RKO (cell line): ENCODE results near the gene TNPO3.
"Not testable (repeated sequence)": the region's sequence is repeated elsewhere in the genome, so short reads cannot be mapped to it uniquely, and the experiment has no call there.

Experiments used
- DNase-seq: peaks from one replicate; pipeline ENCODE4 v3.0.0-alpha.2; 2016; ENCODE audit warnings: low spot score

The TNPO3 gene

GRCh38 chr7:128921866-128922440 is 133.0 kb downstream of the TNPO3 start:
- DNase-seq: no peak

- DNase-seq: no peak
Measured at GRCh38 chr7:128920913-128921582, 133.9 kb downstream of the TNPO3 start.

- no peak for DNase-seq
Measured at GRCh38 chr7:128919881-128920799, 134.8 kb downstream of the TNPO3 start.

DNA sequence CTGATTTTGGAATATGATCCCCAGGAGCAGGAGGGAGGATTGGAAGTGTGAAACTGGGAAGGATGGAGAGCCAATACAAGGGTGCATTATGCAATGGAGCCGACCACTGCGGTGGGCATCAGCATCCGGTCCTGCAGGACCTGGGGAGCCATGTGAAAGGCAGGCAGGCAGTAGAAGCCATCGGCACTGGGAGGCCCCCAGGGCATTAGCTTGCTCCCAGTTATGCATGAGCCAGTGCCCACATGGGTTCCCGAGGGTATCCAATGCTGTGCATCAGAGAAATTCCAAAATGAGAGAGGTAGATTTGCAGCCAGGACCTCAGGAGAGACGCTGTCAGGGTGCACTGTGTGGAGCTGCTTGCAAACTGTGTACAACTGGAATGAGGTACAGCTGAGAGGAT is 135.7 kb downstream of the TNPO3 start:
- no peak for DNase-seq

DNA sequence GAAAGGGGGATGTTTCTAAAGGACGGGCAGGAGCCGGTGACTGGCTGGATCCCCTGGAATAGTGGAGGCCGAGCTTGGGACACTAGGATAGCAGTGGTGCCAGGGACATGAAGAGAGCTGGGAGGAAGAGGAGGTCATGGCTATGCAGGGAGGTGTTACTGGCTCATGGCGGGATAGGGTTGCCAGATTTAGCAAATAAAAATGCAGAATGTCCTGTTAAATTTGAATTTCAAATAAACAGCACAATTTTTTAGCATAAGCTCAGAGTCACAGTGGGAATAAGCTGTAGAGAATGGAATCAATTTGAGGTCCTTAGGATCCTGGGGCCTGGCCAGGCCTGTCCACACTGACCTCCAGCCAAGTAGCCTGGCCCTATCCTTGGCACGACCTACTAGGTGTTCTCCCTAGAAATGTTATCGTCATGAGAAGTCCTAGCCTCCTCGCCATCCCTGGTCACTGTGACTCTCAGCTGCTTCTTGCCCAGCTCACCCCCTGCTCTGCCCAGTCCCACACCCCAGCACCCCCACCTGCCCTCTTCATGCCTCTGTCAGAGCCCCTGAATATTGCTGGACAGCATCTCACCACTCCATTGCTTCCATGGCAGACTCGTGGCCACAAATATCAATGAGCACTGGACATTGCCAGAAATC is 136.8 kb downstream of the TNPO3 start:
- no peak for DNase-seq

DNA sequence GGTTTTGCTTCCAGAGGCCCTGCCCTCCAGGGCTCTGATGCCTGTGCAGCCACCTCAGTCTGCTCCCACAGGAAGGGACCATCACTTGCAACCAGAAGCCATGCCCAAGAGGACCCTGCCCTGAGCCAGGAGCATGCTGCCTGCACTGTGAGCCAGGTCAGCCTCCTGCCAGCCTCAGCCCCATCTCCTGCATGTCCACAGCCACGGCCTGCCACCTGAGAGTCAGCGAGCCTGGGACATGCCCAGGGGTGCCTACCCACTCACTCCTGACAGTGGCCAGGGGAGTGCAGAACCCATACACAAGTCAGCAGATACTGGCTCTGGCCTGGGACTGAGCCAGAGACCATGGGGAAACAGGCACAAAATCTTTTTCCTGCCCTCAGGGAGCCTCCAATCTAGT is 137.8 kb downstream of the TNPO3 start:
- no peak for DNase-seq

- DNase-seq: no peak
Measured at GRCh38 chr7:128916643-128916915, 138.3 kb downstream of the TNPO3 start.

DNA sequence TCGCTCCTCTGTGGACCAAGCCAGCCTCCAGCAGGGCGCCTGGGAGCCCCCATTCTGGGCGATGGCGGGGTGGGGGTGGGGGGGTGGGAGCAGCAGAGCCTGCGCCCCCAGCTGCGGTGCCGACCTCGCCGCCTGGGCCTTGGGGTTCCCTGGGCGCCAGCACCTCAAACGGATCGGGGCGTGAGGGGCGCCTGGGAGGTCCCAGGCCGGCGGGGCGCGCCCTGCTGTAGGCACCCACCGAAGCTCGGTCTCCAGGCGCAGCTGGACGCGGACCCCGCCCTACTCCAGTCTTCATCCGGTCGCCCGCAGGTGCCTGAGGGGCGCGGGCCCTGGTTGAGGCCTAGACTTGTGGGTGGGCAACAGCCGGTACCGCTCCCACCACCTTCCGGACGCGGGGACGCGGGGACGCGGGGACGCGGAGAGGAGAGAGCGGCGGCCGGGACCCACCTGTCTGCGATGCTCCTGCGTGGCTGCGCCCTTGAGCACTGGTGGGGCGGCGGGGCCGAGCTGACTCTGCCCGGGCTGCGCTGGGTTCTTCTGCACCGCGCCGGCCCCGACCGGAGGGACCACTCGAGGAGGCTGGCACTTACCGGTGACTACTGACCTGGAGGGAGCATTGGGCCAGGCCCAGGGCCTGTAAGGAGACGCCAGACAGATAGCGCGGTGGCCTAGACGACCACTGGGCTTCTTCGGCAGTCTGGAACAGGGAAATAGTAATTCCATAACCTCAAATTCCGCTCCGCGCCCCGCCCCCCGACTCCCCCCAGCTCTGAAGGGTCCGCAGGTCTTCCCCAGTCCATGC is 138.9 kb downstream of the TNPO3 start:
- DNase-seq: no peak

- no peak for DNase-seq
Measured at GRCh38 chr7:128915271-128915819, 139.6 kb downstream of the TNPO3 start.

- DNase-seq: no peak
Measured at GRCh38 chr7:128914566-128915151, 140.3 kb downstream of the TNPO3 start.

GRCh38 chr7:128913870-128914565 is 140.9 kb downstream of the TNPO3 start:
- DNase-seq: no peak

GRCh38 chr7:128912709-128913495 is 142.0 kb downstream of the TNPO3 start:
- not testable (repeated sequence) for DNase-seq

GRCh38 chr7:128912281-128912680 is 142.6 kb downstream of the TNPO3 start:
- DNase-seq: no peak

DNA sequence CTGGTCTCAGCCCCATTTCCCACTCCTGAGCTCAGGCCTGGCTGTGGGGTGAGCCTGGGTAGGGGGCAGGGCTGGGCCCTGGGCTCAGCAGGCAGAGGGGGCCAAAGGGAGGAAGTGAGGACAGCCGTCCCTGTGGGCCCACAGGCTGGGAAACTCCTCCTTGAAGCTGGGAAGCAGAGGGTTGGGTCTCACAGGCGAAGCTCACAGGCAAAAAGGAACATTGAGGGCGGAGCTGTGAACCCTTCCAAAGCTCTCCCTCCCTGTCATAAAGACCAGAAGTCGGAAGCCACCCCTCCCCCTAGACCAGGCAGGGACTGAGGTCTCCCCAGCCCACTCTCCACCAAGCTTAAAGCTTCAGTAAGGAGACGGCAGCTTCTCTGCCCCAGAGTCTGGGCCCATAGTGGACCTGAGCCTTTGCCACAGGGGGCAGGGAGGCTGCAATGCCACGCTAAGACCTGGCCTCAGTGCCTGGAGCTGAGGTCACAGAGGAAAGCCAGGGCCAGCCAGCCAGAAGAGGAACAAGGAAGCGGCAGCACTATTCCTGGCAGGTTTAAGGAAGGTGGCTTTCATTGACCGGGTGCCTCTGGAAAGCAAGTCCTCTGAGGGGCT is 143.4 kb downstream of the TNPO3 start:
- DNase-seq: no peak

- no peak for DNase-seq
Measured at GRCh38 chr7:128910569-128910945, 144.4 kb downstream of the TNPO3 start, which contains the start of gene KCP. Gene KCP, minus strand, starts transcription at chr7:128910709. Its CDS starts 33 bp downstream, at chr7:128910676.

DNA sequence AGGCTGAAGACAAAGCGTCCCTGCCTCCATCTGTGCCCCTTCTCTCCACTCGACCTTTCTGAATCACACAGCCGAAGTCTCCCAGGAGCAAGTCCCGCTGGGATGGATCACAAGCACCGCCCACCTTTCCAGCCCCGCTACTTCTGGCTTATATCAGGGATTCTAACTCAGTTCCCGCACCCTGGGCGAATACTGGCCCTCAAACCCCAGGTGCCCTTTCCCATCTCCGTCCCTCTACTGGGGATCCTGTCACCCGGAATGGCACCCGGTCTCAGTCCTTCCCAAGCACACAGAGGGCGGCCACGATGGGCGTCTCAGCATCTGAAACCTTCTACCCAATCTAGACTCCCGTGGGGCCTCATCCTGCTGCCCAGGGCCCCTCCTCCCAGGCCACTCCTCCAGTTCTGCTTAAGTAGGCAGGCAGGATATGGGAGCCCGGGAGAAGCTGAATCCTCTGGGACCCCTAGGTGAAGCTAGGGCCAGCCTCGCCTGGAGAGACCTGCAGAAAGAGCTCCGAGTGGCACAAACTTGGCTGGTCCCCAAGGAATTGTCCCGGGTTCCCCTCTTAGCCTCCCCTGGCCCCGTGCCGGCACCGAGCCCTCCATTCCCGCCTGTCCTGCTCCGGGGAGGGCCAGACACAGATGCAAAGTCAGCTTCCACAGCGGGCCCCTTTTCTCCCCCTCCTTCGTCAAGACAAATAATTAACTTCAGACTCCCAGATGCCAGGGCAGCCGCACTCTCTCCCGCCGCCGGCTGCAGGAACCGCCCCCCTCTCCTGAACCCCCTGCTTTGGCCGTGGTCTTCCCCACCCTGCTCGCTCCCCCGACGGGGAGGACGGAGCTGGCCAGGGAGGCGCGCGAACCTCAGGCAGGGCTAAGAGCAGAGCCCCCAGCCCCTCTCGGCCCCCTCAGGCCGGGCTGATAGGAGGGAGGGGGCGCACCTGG is 145.0 kb downstream of the TNPO3 start:
- no peak for DNase-seq

DNA sequence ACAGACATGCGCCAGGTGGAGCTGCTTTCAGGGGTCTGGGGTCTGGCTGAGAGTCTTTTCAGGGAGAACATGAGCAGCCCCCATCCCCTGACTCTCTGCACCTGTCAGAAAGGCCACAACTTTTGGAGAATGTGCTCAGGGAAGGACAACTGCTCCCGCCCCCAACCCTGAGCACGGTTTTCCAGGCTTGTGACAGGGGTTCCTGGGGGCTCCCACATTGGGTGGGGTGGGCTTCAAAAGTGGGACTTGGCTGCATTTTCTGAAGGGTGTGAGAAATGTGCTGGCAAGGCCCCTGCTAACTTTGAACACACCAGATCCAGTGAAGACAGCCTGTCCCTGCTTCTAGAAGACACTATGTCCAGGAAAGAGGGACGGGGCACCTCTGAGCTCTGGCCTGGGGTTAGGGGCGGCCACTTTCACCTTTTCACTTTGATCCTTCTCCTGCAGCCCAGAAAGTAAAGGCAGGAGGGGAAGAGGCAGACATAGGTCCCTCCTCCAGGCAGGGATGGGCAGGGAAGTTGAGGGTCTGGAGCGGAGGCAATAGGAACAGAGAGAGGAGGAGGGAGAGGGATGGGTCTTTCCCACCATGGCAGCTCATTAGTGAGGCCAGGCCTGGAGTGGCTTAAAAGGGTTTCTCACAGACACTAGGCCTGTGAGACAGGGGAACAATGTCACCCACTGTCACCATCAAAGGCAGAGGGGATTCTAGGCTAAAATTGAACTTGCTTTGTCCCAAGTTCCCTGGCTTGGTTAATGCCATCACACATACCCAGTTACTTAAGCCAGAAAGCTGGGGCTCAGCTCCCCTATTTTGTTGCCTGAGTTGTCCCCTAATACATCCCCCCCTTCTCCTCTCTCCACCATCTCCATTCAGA is 145.9 kb downstream of the TNPO3 start:
- no peak for DNase-seq
